Vagina (tissue), 2 donors: ENCODE measurements around the gene TMEM61. TPM values are rescaled to one million over a fixed set of nuclear protein-coding genes. Genes with fewer than 3 reads are reported as not detected.
A peak's percentile ranks its signal among the peaks of the same experiment; 100 is the strongest.
"Not testable (repeated sequence)": the region's sequence is repeated elsewhere in the genome, so short reads cannot be mapped to it uniquely, and the experiment has no call there.

Source experiments
- DNase-seq, 2 donors: peaks; one replicate each; pipeline ENCODE4 v3.0.0-alpha.2; 2017; ENCODE audit errors: extremely low spot score in 2 of 2
- H3K27ac ChIP-seq: fragments of 200-600 bp; sonication (generic); one replicate; pipeline ENCODE4 v1.5.1; 2019
- H3K27me3 ChIP-seq: fragments of 200-600 bp; sonication (generic); one replicate; pipeline ENCODE4 v1.5.1; 2019
- H3K36me3 ChIP-seq, 2 donors: fragments of 200-600 bp; sonication (generic); one replicate each; pipeline ENCODE4 v1.5.1; 2017 to 2019
- H3K4me1 ChIP-seq: fragments of 200-600 bp; sonication (generic); one replicate; pipeline ENCODE4 v1.5.1; 2019
- H3K4me3 ChIP-seq, 2 donors: fragments of 200-600 bp; sonication (generic); 1 replicate in 1 of 2; 2 replicates in 1 of 2; pipeline ENCODE4 v1.5.1; 2016 to 2019
- H3K9me3 ChIP-seq: fragments of 200-600 bp; sonication (generic); one replicate; pipeline ENCODE4 v1.5.1; 2019
- CTCF ChIP-seq, 3 experiments: fragments of 450-650 bp in 2 of 3; fragments of 200-600 bp in 1 of 3; sonication (generic) in 1 of 3; IDR thresholded peaks; one replicate each; pipeline ENCODE4 v1.5.1; 2017 to 2019; ENCODE audit warnings: antibody characterized with exemption in 3 of 3, mild to moderate bottlenecking in 2 of 3, moderate library complexity in 2 of 3
- POLR2A ChIP-seq, 2 donors: fragments of 450-650 bp; IDR thresholded peaks; one replicate each; pipeline ENCODE4 v1.6.1; 2017; ENCODE audit warnings: antibody characterized with exemption in 2 of 2, mild to moderate bottlenecking in 2 of 2, moderate library complexity in 2 of 2
- POLR2AphosphoS5 ChIP-seq, 2 donors: sonication (generic); formaldehyde crosslinking; IDR thresholded peaks; one replicate each; pipeline ENCODE4 v1.9.0; 2017; ENCODE audit warnings: antibody characterized with exemption in 2 of 2, mild to moderate bottlenecking in 2 of 2, low read depth in 1 of 2; ENCODE audit not compliant: insufficient read depth in 1 of 2
- intact Hi-C: fragments of 100-400 bp; cut with DNase I; formaldehyde crosslinking; loops from one replicate; pipeline ENCODE4 v1.15.1; 2023
- total RNA-seq: library from RNA; depleted of rRNA; stranded (reverse); fragments of >200 nt; gene quantifications from one replicate; pipeline ENCODE4 v1.2.3, GENCODE V29; 2016

TMEM61 gene
- total RNA-seq, 1 donor from 2014 or later: 3.4 TPM

GRCh38 chr1:55015123-55015522 lies 34.7 kb downstream of the TMEM61 start:
- H3K27ac ChIP-seq: no peak overlapping the region
- no peak overlapping the region for H3K4me3 ChIP-seq
- H3K27me3 ChIP-seq: no peaks in the 10 kb centered on the region
- no peak for DNase-seq
- intact Hi-C loops: no loop called here
- TF ChIP-seq CTCF (IDR thresholded peaks at IDR 0.05): no peak
- no peak for TF ChIP-seq POLR2AphosphoS5 (IDR thresholded peaks at IDR 0.05; ENCODE audit: insufficient read depth in 1 of 2, low read depth in 1 of 2)
- TF ChIP-seq POLR2A (IDR thresholded peaks at IDR 0.05): no peak
- H3K4me1 ChIP-seq: no peaks in the 10 kb centered on the region
- no peaks in the 10 kb centered on the region for H3K36me3 ChIP-seq
- no peaks in the 10 kb centered on the region for H3K9me3 ChIP-seq

- H3K4me1 ChIP-seq: no peaks in the 10 kb centered on the region
- no peak for TF ChIP-seq POLR2A (IDR thresholded peaks at IDR 0.05)
- no peak for TF ChIP-seq POLR2AphosphoS5 (IDR thresholded peaks at IDR 0.05; ENCODE audit: insufficient read depth in 1 of 2, low read depth in 1 of 2)
- no peak for TF ChIP-seq CTCF (IDR thresholded peaks at IDR 0.05)
- H3K4me3 ChIP-seq: no peak overlapping the region
- H3K36me3 ChIP-seq: no peaks in the 10 kb centered on the region
- H3K9me3 ChIP-seq: no peaks in the 10 kb centered on the region
- intact Hi-C loops: no loop called here
- no peaks in the 10 kb centered on the region for H3K27me3 ChIP-seq
- DNase-seq: no peak
- no peak overlapping the region for H3K27ac ChIP-seq
Observed at GRCh38 chr1:55015731-55016620, 35.5 kb downstream of the TMEM61 start.

- intact Hi-C loops: no loop called here
- no peak for TF ChIP-seq CTCF (IDR thresholded peaks at IDR 0.05)
- TF ChIP-seq POLR2A (IDR thresholded peaks at IDR 0.05): no peak
- TF ChIP-seq POLR2AphosphoS5 (IDR thresholded peaks at IDR 0.05; ENCODE audit: insufficient read depth in 1 of 2, low read depth in 1 of 2): no peak
Observed at GRCh38 chr1:55018395-55018794, 38.0 kb downstream of the TMEM61 start.

GRCh38 chr1:55021942-55022546 lies 41.6 kb downstream of the TMEM61 start:
- no peak overlapping the region for H3K4me3 ChIP-seq
- H3K27ac ChIP-seq: no peak overlapping the region
- no peaks in the 10 kb centered on the region for H3K4me1 ChIP-seq
- TF ChIP-seq CTCF (IDR thresholded peaks at IDR 0.05) (peak; percentile 37 to 71 (median 51)), POLR2A (IDR thresholded peaks at IDR 0.05) (no peak)
- intact Hi-C loops: no loop called here
- no peak for DNase-seq
- H3K27me3 ChIP-seq: no peaks in the 10 kb centered on the region
- H3K9me3 ChIP-seq: no peaks in the 10 kb centered on the region
- no peaks in the 10 kb centered on the region for H3K36me3 ChIP-seq

More at GRCh38 chr1:55018395-55018794, 38.0 kb downstream of the TMEM61 start:
- DNase-seq: no peak
- no peaks in the 10 kb centered on the region for H3K9me3 ChIP-seq
- H3K27me3 ChIP-seq: no peaks in the 10 kb centered on the region
- no peak overlapping the region for H3K4me3 ChIP-seq
- H3K36me3 ChIP-seq: no peaks in the 10 kb centered on the region
- H3K27ac ChIP-seq: no peak overlapping the region
- no peaks in the 10 kb centered on the region for H3K4me1 ChIP-seq

GRCh38 chr1:55024163-55024562 lies 43.7 kb downstream of the TMEM61 start:
- intact Hi-C loops, DNase-seq, H3K27ac ChIP-seq, H3K27me3 ChIP-seq, H3K4me1 ChIP-seq, H3K4me3 ChIP-seq, H3K36me3 ChIP-seq, H3K9me3 ChIP-seq: not testable (repeated sequence)

- H3K27ac ChIP-seq, H3K9me3 ChIP-seq, H3K4me3 ChIP-seq, H3K36me3 ChIP-seq, DNase-seq, H3K27me3 ChIP-seq, intact Hi-C loops, H3K4me1 ChIP-seq: not testable (repeated sequence)
Observed at GRCh38 chr1:55026682-55027081, 46.3 kb downstream of the TMEM61 start.

GRCh38 chr1:55031098-55031497 lies 50.7 kb downstream of the TMEM61 start:
- H3K27ac ChIP-seq, H3K9me3 ChIP-seq, H3K4me1 ChIP-seq, intact Hi-C loops, H3K27me3 ChIP-seq, H3K4me3 ChIP-seq, DNase-seq, H3K36me3 ChIP-seq: not testable (repeated sequence)
